Activated CD4-positive, alpha-beta T cell treated with anti-CD3 and anti-CD28 coated beads, Interleukin-2, amount 10 ng/mL, durations not matched to agents 7 days and 5 days (primary cell): ENCODE measurements around the gene CYSLTR2. TPM values are rescaled to one million over a fixed set of nuclear protein-coding genes. Genes with fewer than 3 reads are reported as not detected.

ENCODE experiments used
- total RNA-seq, 2 experiments: library from RNA; stranded (reverse); gene quantifications; one replicate each; pipeline ENCODE4 v1.2.3, GENCODE V29; 2021

Gene CYSLTR2
- total RNA-seq, 2 experiments from 2014 or later, result 3.1 to 3.7 TPM

Other genes with a start within 250 kb of the CYSLTR2 start
- gene LPAR6, start 240.8 kb upstream of the CYSLTR2 start, total RNA-seq, result 10 to 100 TPM; 56.7 to 79.9 TPM
- gene RCBTB2, start 120.8 kb upstream of the CYSLTR2 start, total RNA-seq, result 10 to 100 TPM; 22.5 to 24.5 TPM